PC-9 (cell line): ENCODE results near the gene SORT1. TPM values are rescaled to one million over a fixed set of nuclear protein-coding genes. Genes with fewer than 3 reads are reported as not detected.

Source experiments
- BruUV-seq: library from RNA; stranded (reverse); fragments of 400-500 nt; replicated peaks from 2 replicates; lab custom pipeline; 2021; lab: Mats Ljungman, UMichigan
- CTCF ChIA-PET: fragments of 300-600 bp; sonication (Branson Sonifier 250); formaldehyde crosslinking; loops from one replicate; lab custom pipeline; 2022; ENCODE audit warnings: antibody characterized with exemption; lab: Charles Lee
- POLR2A ChIA-PET: fragments of 300-600 bp; sonication (Branson Sonifier 250); formaldehyde crosslinking; loops from one replicate; lab custom pipeline; 2022; ENCODE audit warnings: antibody characterized with exemption; ENCODE audit not compliant: unreplicated experiment; lab: Charles Lee
- DNase-seq, 2 experiments: peaks; one replicate each; pipeline versions ENCODE4 v3.0.0 to v3.0.0-alpha.2; 2015 to 2022; ENCODE audit warnings: mixed read lengths in 1 of 2
- H2AFZ ChIP-seq: fragments of 200-600 bp; sonication (generic); 2 replicates; pipeline ENCODE4 v1.8.1; 2017; ENCODE audit warnings: antibody characterized with exemption
- H3F3A ChIP-seq: fragments of 200-600 bp; sonication (generic); 2 replicates; pipeline ENCODE4 v1.8.1; 2017; ENCODE audit warnings: antibody characterized with exemption, mild to moderate bottlenecking, low read depth; ENCODE audit not compliant: insufficient read depth
- H3K27ac ChIP-seq: fragments of 200-600 bp; sonication (generic); 2 replicates; pipeline ENCODE4 v1.6.1; 2016; ENCODE audit warnings: mixed run types
- H3K27me3 ChIP-seq: fragments of 200-600 bp; sonication (generic); 2 replicates; pipeline ENCODE4 v1.6.1; 2016; ENCODE audit warnings: low read depth, mixed run types; ENCODE audit not compliant: insufficient read depth
- H3K36me3 ChIP-seq: fragments of 200-600 bp; sonication (generic); 2 replicates; pipeline ENCODE4 v1.6.1; 2016; ENCODE audit warnings: low read depth, mixed run types
- H3K4me1 ChIP-seq: fragments of 200-600 bp; sonication (generic); replicated peaks from 2 replicates; pipeline ENCODE4 v1.6.1; 2016; ENCODE audit warnings: mixed run types; ENCODE audit not compliant: insufficient read depth
- H3K4me2 ChIP-seq: fragments of 200-600 bp; sonication (generic); 2 replicates; pipeline ENCODE4 v1.6.1; 2017; ENCODE audit warnings: mixed run types
- H3K4me3 ChIP-seq: fragments of 200-600 bp; sonication (generic); 2 replicates; pipeline ENCODE4 v1.6.1; 2016; ENCODE audit warnings: mixed run types
- H3K79me2 ChIP-seq: fragments of 200-600 bp; sonication (generic); 2 replicates; pipeline ENCODE4 v1.6.1; 2017; ENCODE audit warnings: low read depth, mixed run types
- H3K9me2 ChIP-seq: fragments of 200-600 bp; sonication (generic); 2 replicates; pipeline ENCODE4 v1.8.1; 2017; ENCODE audit warnings: mild to moderate bottlenecking; ENCODE audit not compliant: insufficient read depth
- H3K9me3 ChIP-seq: fragments of 200-600 bp; sonication (generic); 2 replicates; pipeline ENCODE4 v1.8.1; 2016; ENCODE audit warnings: low read depth; ENCODE audit not compliant: insufficient read depth
- H4K20me1 ChIP-seq: fragments of 200-600 bp; sonication (generic); 2 replicates; pipeline ENCODE4 v1.8.1; 2017; ENCODE audit not compliant: insufficient read depth
- CTCF ChIP-seq: fragments of 200-600 bp; sonication (generic); conservative IDR thresholded peaks from 2 replicates; pipeline ENCODE4 v1.6.1; 2017; ENCODE audit warnings: mixed run types, antibody characterized with exemption, mild to moderate bottlenecking, moderate library complexity
- EZH2 ChIP-seq: fragments of 200-600 bp; sonication (generic); IDR thresholded peaks from 2 replicates; pipeline ENCODE4 v1.8.0; 2017; ENCODE audit warnings: antibody characterized with exemption, low read depth
- intact Hi-C: fragments of 100-400 bp; cut with micrococcal nuclease; formaldehyde crosslinking; loops from one replicate; pipeline ENCODE4 v1.10.0; 2022; ENCODE audit not compliant: unreplicated experiment
- total RNA-seq: library from RNA; stranded (reverse); gene quantifications from 2 replicates; pipeline ENCODE4 v1.2.3, GENCODE V29; 2021

Gene SORT1
- total RNA-seq, 1 experiment from 2014 or later = 25.7 TPM

DNA sequence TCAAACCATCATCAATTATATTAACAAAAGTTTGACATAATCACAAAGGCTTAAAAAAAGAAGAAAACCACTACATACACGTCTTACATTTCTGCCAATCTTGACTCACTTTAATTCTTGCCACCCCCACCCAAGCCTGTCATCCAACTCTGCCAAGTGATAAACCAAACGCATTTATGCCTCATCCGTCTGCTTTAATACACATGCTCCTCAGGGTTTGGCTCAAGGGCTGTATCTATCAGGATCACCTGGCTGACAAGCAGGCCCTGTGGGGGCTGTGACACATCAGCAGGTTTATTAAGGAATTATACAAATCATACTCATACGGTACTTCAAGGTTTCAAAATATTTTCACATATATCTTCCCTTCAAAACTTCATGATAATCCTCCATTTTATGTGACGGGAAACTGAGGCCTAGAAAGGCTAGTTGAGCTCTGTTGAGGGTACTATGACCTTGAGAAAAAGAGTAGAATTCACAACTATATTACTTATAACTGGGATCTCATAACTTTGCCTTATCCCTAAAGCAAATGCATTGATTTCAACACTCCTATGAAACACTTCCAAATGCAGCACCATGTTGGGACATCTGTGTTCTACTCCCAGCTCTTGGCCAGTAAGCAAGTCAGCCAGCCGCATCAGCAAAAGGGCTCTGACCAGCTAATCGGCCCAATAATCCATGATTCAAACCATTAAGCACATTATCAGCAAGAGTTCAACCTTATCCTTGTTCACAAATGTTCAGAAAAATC, 8.7 kb downstream of the SORT1 start:
- ChIA-PET POLR2A (no interaction called here), CTCF (no interaction called here)
- Histone ChIP-seq H3K4me3 (no peak overlapping the region), H3K36me3 (no peaks in the 10 kb centered on the region), H3K79me2 (peaks cover 67% of the 10 kb centered on the region), H3K27me3 (no peaks in the 10 kb centered on the region), H3K27ac (no peak overlapping the region), H3F3A (peaks cover 13% of the 10 kb centered on the region), H3K4me1 (peaks cover 30% of the 10 kb centered on the region), H4K20me1 (no peaks in the 10 kb centered on the region), H3K9me3 (no peaks in the 10 kb centered on the region), H2AFZ (no peak overlapping the region), H3K9me2 (no peaks in the 10 kb centered on the region), H3K4me2 (no peak overlapping the region)
- TF ChIP-seq CTCF (no peak), EZH2 (no peak)
- BruUV-seq = no TSS peak
- intact Hi-C loops = no loop called here
- DNase-seq = no peak

DNA sequence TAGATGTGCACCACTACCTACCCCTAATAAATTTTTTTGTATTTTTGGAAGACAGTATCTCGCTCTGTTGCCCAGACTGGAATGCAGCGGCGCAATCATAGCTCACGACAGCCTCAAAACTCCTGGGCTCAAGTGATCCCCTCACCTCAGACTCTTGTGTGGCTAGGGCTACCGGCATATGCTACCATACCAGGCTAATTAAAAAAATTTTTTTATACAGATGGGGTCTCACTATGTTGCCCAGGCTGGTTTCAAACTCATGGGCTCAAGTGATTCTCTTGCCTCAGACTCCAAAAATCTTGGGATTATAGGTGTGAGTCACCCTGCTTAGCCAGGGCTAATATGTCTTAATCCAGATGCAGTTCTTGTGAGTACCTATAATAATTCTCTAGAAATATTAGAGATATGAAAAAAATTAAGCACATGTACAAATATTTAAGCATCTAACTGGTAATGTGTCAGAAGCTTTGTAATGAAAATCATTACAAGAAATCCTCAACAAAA, 9.5 kb downstream of the SORT1 start:
- H3K4me2 ChIP-seq = no peak overlapping the region
- TF ChIP-seq CTCF = no peak
- TF ChIP-seq EZH2 = no peak
- no peaks in the 10 kb centered on the region for H3K27me3 ChIP-seq
- ChIA-PET CTCF (interaction anchor here (0.6 kb wide), 1 partner anchor 122 kb away, joined by 10 read pairs; no protein-coding TSS in a partner anchor), POLR2A (no interaction called here)
- H3K9me3 ChIP-seq = no peaks in the 10 kb centered on the region
- H3K27ac ChIP-seq = no peak overlapping the region
- peaks cover 73% of the 10 kb centered on the region for H3K79me2 ChIP-seq
- H3K4me1 ChIP-seq = peaks cover 35% of the 10 kb centered on the region
- H2AFZ ChIP-seq = no peak overlapping the region
- H3F3A ChIP-seq = peaks cover 10% of the 10 kb centered on the region
- H3K9me2 ChIP-seq = no peaks in the 10 kb centered on the region
- intact Hi-C loops = no loop called here
- DNase-seq = no peak
- BruUV-seq = no TSS peak
- no peaks in the 10 kb centered on the region for H3K36me3 ChIP-seq
- H4K20me1 ChIP-seq = no peaks in the 10 kb centered on the region
- H3K4me3 ChIP-seq = no peak overlapping the region

- H3K79me2 ChIP-seq = peaks cover 68% of the 10 kb centered on the region
- intact Hi-C loops = no loop called here
- TF ChIP-seq EZH2 (no peak), CTCF (no peak)
- ChIA-PET POLR2A (interaction anchor here (0.6 kb wide), 1 partner anchor 44 kb away, joined by 4 read pairs; no protein-coding TSS in a partner anchor), CTCF (no interaction called here)
- no peaks in the 10 kb centered on the region for H3K27me3 ChIP-seq
- H3K4me2 ChIP-seq = no peak overlapping the region
- H3F3A ChIP-seq = no peaks in the 10 kb centered on the region; the same call in 1 of the 2 replicates
- no peak overlapping the region for H2AFZ ChIP-seq
- peaks cover 23% of the 10 kb centered on the region for H3K4me1 ChIP-seq
- no TSS peak for BruUV-seq
- no peak for DNase-seq
- H4K20me1 ChIP-seq = no peaks in the 10 kb centered on the region
- no peak overlapping the region for H3K27ac ChIP-seq
- no peaks in the 10 kb centered on the region for H3K9me2 ChIP-seq
- no peak overlapping the region for H3K4me3 ChIP-seq
- no peaks in the 10 kb centered on the region for H3K9me3 ChIP-seq
- H3K36me3 ChIP-seq = no peaks in the 10 kb centered on the region
Observed at GRCh38 chr1:109386054-109386717, 11.5 kb downstream of the SORT1 start.
